Effector memory CD4-positive, alpha-beta T cell (primary cell): ENCODE measurements around the gene RPS27L.

Experiments used
- DNase-seq, 3 donors: peaks; one replicate each; pipeline ENCODE4 v3.0.0-alpha.2; 2020
- H3K27ac ChIP-seq: 2 replicates; pipeline ENCODE4 v1.7.0; 2013; ENCODE audit warnings: mild to moderate bottlenecking, low read length, moderate library complexity; ENCODE audit not compliant: insufficient read depth, poor library complexity, severe bottlenecking
- H3K27me3 ChIP-seq: replicated peaks from 2 replicates; pipeline ENCODE4 v1.7.0; 2013; ENCODE audit warnings: mild to moderate bottlenecking, low read length; ENCODE audit not compliant: insufficient read depth, control insufficient read depth, poor library complexity, severe bottlenecking
- H3K36me3 ChIP-seq: 2 replicates; pipeline ENCODE4 v1.7.0; 2013; ENCODE audit warnings: mild to moderate bottlenecking, low read length, moderate library complexity; ENCODE audit not compliant: control insufficient read depth, insufficient read depth
- H3K4me1 ChIP-seq: 2 replicates; pipeline ENCODE4 v1.7.0; 2013; ENCODE audit warnings: low read length, mild to moderate bottlenecking; ENCODE audit not compliant: control insufficient read depth, insufficient read depth, poor library complexity, severe bottlenecking
- H3K4me3 ChIP-seq: 2 replicates; pipeline ENCODE4 v1.7.0; 2013; ENCODE audit warnings: low read length, low read depth, mild to moderate bottlenecking; ENCODE audit not compliant: insufficient read depth, poor library complexity, severe bottlenecking
- H3K9me3 ChIP-seq: 2 replicates; pipeline ENCODE4 v1.7.0; 2013; ENCODE audit warnings: mild to moderate bottlenecking, low read length, moderate library complexity; ENCODE audit not compliant: control insufficient read depth

The RPS27L gene

GRCh38 chr15:63145426-63145825, 11.9 kb downstream of the RPS27L start:
- no peaks in the 10 kb centered on the region for H3K4me1 ChIP-seq
- no peaks in the 10 kb centered on the region for H3K9me3 ChIP-seq
- no peaks in the 10 kb centered on the region for H3K36me3 ChIP-seq
- no peak overlapping the region for H3K27ac ChIP-seq
- no peak for DNase-seq
- H3K4me3 ChIP-seq = no peak overlapping the region
- no peaks in the 10 kb centered on the region for H3K27me3 ChIP-seq

GRCh38 chr15:63140936-63141335, 16.3 kb downstream of the RPS27L start:
- H3K4me3 ChIP-seq = no peak overlapping the region

GRCh38 chr15:63136742-63137141, 20.5 kb downstream of the RPS27L start:
- DNase-seq = no peak
- Histone ChIP-seq H3K27me3 (no peaks in the 10 kb centered on the region), H3K36me3 (no peaks in the 10 kb centered on the region), H3K9me3 (no peaks in the 10 kb centered on the region), H3K4me3 (no peak overlapping the region), H3K27ac (no peak overlapping the region), H3K4me1 (no peaks in the 10 kb centered on the region)

More at GRCh38 chr15:63140936-63141335, 16.3 kb downstream of the RPS27L start:
- H3K27ac ChIP-seq = no peak overlapping the region
- no peaks in the 10 kb centered on the region for H3K9me3 ChIP-seq
- DNase-seq = no peak
- H3K27me3 ChIP-seq = no peaks in the 10 kb centered on the region
- no peaks in the 10 kb centered on the region for H3K4me1 ChIP-seq
- no peaks in the 10 kb centered on the region for H3K36me3 ChIP-seq

- Histone ChIP-seq H3K27ac (no peak overlapping the region), H3K27me3 (no peaks in the 10 kb centered on the region), H3K9me3 (no peaks in the 10 kb centered on the region), H3K4me1 (no peaks in the 10 kb centered on the region), H3K36me3 (no peaks in the 10 kb centered on the region), H3K4me3 (no peak overlapping the region)
- no peak for DNase-seq
Measured at GRCh38 chr15:63135804-63136203, 21.5 kb downstream of the RPS27L start.

- Histone ChIP-seq H3K4me3 (no peak overlapping the region), H3K27me3 (no peaks in the 10 kb centered on the region), H3K9me3 (no peaks in the 10 kb centered on the region), H3K36me3 (no peaks in the 10 kb centered on the region), H3K27ac (no peak overlapping the region), H3K4me1 (no peaks in the 10 kb centered on the region)
- no peak for DNase-seq
Measured at GRCh38 chr15:63135281-63135680, 22.0 kb downstream of the RPS27L start.

- DNase-seq = no peak
- Histone ChIP-seq H3K9me3 (no peaks in the 10 kb centered on the region), H3K27me3 (no peaks in the 10 kb centered on the region), H3K4me1 (no peaks in the 10 kb centered on the region), H3K4me3 (no peak overlapping the region), H3K27ac (no peak overlapping the region), H3K36me3 (peaks cover 3% of the 10 kb centered on the region)
Measured at GRCh38 chr15:63134245-63134985, 22.9 kb downstream of the RPS27L start.

- no peak overlapping the region for H3K27ac ChIP-seq
- no peaks in the 10 kb centered on the region for H3K27me3 ChIP-seq
- H3K9me3 ChIP-seq = no peaks in the 10 kb centered on the region
- no peaks in the 10 kb centered on the region for H3K4me1 ChIP-seq
- no peak for DNase-seq
- no peak overlapping the region for H3K4me3 ChIP-seq
- H3K36me3 ChIP-seq = peaks cover 9% of the 10 kb centered on the region
Measured at GRCh38 chr15:63133786-63134185, 23.5 kb downstream of the RPS27L start.

- no peaks in the 10 kb centered on the region for H3K27me3 ChIP-seq
- peaks cover 9% of the 10 kb centered on the region for H3K36me3 ChIP-seq
- no peak for DNase-seq
- no peak overlapping the region for H3K4me3 ChIP-seq
- H3K4me1 ChIP-seq = no peaks in the 10 kb centered on the region
- H3K9me3 ChIP-seq = no peaks in the 10 kb centered on the region
- no peak overlapping the region for H3K27ac ChIP-seq
Measured at GRCh38 chr15:63126726-63127125, 30.6 kb downstream of the RPS27L start.

- H3K27ac ChIP-seq = no peak overlapping the region
- no peaks in the 10 kb centered on the region for H3K4me1 ChIP-seq
- no peaks in the 10 kb centered on the region for H3K9me3 ChIP-seq
- H3K4me3 ChIP-seq = no peak overlapping the region
- peaks cover 7% of the 10 kb centered on the region for H3K36me3 ChIP-seq
- no peaks in the 10 kb centered on the region for H3K27me3 ChIP-seq
- DNase-seq = no peak
Measured at GRCh38 chr15:63124506-63124905, 32.8 kb downstream of the RPS27L start.

- Histone ChIP-seq H3K36me3 (no peaks in the 10 kb centered on the region), H3K27me3 (no peaks in the 10 kb centered on the region), H3K4me1 (no peaks in the 10 kb centered on the region), H3K9me3 (no peaks in the 10 kb centered on the region), H3K27ac (peak overlapping the region; percentile 85), H3K4me3 (peak overlapping the region; percentile 88)
- peak; percentile 65 to 88 (median 79) for DNase-seq
Measured at GRCh38 chr15:63122002-63122875, 35.0 kb downstream of the RPS27L start.
